GM19240 (cell line): Measurements from ENCODE around the gene AHRR.
"Not testable (repeated sequence)": the region's sequence is repeated elsewhere in the genome, so short reads cannot be mapped to it uniquely, and the experiment has no call there.

Source experiments
- DNase-seq: peaks from one replicate; pipeline ENCODE4 v3.0.0; 2011; ENCODE audit warnings: low spot score; ENCODE audit not compliant: insufficient read length

Gene AHRR

DNA sequence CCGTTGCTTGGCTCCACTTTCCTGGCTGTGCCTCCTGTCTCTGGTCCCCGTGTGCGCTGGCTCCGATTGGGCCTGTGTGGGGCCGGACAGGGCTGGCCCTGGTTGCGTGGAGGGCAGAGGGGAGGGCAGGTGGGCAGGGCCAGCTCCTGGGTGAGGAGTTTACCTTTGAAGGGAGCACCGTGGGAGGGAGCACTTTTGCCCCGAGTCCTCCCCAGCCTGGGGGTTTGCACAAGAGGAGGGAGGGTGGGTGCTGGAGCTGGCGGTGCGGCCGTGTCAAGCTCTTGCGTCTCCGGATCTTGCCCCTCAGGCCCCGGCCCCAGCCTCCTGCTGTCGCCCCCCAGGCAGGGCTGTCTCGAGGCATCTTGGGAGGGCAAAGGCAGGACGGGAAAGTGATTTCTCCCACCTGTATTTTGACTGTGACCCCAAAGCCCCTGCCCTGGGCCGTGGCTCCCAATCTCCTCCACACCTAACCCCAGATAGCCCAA is 73.2 kb downstream of the AHRR start:
- no peak for DNase-seq

DNA sequence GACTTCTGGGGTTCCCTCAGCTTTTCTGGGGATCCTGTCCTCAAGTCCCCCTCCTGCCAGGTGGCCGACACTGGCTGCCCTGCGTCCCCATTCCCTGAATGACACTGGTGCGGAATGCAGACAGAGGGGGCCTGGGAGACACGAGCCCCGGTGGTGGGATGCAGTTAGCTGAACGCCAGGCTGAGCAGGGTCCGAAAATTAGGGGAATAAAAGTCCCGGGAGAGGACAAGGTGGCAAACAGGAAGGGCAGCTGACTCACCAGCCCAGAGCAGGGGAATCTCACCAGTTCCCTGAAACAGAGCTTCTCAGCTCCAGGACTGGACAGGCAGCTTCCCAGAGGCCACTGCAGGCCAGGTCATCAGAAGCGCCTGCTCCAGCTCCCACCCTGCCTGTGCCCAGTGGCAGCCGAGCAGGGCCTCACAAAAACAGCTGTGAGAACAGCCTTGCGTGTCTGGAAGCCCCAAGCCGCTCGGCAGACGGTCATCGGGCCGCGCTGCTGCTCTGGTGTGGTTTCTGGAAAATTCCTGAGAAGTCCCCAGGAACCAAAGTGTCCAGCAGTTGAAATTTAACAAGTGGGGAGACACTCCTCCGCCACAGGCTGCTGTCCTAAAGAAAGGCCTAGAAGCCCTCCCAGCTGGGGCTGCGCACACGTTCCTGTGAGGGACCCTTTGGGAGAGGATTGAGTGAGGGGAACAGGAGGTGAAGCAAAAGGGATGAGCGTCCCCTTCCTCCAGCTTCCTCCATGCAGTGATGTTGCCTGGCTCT is 73.8 kb downstream of the AHRR start:
- DNase-seq, result no peak

DNA sequence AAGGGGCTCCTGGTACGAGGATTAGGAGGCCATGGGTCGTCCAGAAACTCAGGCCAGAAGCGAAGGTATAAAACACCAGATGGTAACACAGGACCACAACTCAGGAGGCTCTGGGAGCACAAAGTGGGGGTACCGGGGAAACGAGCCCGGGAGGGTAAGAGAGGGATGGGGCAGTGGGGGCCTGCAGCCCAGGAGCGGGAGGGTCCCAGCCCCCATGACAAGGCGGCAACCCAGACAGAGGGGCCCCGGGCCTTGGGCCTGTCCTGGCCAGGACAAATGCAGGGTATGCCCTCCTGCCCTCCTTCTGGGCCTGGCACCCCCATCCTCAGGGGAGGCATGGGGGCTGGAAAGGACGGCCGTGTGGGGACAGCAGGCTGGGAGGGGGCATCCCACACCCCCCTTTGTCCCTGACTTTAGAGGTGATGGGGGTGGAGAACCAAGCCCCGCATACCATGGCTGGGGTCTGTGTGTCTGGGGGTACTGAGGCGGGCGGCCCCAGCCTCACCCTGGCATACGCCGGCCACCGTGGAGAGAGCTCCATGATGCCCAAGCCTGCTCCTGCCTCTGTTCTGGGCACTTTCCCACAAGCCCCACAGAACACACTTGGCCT is 74.5 kb downstream of the AHRR start:
- no peak for DNase-seq

DNA sequence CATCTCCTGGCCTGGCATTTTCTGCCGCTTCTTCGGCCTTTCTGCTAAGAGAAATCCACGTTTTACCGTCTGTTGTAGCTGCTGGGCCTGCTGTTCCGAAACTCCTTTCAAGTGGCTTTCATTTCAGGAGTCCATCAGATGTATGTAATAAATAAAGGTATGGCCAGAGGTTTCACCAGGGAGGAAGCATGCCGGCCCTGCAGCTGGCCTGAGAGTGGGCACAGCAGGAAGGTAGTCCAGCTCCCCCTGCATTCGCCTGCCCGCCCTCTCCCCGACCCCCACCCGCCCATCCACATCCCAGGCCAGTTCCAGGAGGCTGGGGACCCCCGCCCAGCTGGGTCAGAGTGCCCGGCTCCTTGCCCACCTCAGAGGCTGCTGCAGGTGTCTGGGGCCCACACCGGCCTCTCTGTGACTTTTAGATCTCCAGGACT is 75.0 kb downstream of the AHRR start:
- no peak for DNase-seq

DNA sequence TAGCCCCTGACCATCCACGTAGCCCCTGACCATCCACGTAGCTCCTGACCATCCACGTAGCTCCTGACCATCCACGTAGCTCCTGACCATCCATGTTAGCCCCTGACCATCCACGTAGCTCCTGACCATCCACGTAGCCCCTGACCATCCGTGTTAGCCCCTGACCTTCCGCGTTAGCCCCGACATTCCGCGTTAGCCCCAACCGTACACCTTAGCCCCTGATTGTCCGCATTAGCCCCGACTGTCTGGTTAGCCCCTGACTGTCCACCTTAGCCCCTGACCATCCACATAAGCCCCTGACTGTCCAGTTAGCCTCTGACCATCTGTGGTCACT is 76.6 kb downstream of the AHRR start:
- DNase-seq, result not testable (repeated sequence)

DNA sequence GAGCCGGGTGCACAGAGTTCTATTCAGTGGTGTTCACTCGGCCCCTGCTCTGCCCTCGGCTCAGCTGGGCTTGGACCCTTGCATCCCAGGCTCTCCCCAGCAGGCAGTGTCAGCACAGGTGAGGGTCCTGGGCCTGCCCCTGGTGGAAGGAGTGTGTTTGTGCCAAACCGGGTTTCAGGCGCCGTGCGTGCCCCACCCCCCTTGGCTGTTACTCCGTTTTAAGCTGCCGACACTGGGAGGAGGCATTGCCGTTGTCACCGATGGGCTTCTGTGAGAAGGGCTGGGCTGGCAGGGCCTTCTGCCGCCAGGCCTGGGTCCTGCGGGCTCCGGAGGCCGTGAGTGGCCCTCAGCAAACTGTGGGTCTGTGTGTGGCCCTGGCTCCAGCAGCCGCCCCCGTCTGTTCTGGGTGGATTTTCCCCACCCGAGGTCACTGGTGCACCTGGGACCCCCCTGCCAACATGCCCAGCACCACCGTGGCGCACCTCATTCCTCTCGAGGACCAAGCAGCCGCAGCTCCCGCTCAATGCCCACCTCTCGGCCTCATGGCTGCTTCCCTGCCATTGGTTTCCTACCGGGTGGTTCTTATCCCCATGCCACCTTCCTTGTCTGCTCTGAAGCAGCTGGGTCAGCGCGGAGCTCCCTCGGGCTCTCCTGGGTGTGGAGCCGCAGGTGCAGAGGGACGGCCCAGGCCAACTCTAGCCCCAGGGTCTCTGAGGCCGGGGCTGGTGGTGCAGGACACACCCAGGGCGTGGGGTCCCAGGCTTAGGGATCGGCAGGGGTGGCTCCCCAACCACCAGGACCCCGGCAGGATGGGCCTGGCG is 77.2 kb downstream of the AHRR start:
- no peak for DNase-seq

DNA sequence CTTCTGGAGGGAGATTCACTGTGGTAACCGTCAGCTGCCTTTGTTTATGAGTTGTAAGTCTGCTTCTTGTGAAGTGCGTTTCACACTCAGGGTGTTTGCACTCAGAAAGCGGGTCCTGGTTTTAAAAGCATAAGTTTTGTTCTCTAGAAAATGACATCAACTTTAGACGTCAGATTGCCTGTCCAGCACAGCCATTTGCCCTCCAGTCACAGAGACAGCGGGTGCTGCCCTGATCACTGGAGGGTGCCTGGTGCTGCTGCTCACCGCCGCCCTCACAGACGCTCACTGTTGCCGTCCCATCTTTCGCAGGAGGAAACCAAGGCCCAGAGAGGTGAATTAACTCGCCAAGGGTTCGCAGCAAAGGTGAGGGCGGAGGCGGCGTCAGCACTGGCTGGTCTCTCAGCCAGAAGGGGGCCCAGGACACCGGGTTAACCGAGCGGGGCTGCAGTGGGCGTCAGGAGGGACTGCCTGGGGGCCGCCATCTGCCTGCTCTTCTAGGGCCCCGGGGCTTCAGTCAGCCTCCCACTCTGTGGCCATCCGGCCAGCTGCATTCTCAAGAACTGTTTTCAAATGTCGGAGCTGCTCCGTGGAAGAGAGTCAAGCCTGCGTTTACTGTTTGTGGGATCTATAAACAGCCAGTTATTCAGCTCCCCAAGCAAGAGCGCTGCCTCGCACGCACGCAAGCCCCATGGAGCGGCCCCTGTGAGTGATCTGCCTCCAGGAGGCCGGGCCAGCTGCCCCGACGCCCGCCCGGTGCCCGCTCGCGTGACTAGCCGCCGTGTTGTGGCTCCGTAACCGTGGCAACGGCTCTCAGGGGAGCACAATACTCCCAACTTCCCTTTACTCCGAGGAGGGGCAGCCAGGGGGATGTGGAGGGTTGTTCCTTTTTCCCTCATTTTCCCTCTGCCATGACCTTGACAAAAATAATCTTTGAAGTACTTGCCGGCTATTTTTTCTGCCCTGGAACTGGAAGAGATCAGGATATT is 78.1 kb downstream of the AHRR start:
- peak; percentile 39 for DNase-seq

DNA sequence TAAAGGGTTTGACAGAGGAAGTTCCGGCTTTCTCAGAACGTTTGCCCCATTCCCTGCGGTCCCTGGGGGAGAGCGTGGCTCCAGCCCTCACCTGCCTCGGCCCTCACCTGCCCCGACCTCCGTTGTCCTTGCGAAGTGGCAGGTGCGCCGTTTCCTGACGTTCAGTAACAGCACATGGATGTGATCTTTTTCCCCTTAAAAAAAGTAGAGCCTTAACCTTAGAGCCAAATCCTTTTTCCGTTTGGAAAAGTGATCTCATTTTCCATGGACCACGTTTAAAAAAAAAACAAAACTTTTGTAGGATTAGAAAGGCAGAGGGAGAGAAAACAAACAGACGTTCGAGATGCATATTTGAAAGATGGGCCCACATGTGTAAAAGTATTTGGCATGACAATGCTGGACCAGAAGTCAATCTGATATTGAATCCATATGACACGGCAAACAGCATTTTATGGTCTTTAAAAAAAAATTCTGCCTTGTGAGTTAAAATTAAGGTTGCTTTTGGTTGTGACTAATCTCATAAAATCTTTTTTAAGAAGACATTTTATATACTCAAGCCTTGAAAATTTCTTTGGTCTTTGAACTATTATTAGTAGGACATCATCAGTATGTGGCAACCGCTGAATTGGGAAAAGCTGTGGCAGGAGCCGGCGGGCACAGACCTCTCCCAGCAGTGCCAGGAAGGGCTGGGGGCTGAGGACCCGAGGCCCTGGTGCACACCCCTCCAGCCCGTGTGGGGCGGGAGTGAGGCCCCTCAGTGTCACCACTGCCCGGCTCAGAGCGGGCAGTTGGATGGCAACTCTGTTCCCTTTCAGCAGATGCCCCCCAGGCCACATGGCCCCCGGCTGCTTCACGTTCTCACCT is 79.0 kb downstream of the AHRR start:
- DNase-seq, result no peak

DNA sequence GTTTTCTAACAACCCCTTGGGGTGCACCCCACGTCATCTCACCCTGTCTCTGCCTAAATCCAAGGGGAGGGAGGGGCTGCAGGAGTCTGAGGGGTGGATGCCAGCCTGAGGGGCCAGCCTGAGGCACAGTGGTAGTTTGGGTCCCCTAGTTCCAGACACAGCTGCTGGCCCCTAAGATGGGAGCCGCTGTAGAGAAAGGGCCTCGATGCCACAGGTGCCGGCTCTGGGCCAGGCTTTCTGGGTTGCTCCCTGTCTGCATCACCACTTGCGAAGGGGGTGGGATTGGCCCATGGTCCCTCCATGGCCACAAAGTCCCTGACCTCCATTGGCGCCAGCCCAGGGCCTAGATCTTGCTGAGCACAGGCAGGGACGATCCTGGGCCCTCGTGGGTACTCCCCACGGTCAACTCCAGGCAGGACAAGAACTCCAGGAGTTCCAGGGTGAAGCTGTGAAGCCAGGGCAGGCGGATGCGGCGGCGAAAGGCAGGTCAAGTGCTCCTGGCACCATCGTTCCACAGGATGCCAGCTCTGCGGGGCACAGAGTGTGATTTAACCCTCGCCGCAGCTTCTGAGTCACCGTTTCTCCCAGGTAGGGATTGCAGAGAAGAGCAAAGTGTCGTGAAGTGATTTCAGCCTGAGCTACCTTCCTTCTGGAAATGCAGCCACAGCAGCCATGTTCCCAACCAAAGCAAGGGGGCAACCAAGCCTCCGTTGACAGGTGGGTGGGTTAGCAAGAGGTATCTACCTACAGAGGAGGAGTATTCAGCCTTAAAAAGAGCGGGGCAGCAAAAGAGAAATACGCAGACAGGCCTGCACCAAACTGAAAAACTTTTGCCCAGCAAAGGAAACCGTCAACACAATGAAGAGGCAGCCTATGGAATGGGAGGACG is 79.9 kb downstream of the AHRR start:
- no peak for DNase-seq

DNA sequence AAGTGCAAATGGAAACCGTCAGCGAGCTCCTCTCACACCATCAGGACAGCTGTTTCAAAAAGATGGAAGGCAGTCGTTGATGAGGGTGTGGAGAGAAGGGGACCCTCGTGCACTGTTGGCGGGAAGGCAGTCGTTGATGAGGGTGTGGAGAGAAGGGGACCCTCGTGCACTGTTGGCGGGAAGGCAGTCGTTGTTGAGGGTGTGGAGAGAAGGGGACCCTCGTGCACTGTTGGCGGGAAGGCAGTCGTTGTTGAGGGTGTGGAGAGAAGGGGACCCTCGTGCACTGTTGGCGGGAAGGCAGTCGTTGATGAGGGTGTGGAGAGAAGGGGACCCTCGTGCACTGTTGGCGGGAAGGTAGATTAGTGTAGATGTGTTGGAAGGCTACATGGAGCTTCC is 80.7 kb downstream of the AHRR start:
- DNase-seq, result not testable (repeated sequence)

DNA sequence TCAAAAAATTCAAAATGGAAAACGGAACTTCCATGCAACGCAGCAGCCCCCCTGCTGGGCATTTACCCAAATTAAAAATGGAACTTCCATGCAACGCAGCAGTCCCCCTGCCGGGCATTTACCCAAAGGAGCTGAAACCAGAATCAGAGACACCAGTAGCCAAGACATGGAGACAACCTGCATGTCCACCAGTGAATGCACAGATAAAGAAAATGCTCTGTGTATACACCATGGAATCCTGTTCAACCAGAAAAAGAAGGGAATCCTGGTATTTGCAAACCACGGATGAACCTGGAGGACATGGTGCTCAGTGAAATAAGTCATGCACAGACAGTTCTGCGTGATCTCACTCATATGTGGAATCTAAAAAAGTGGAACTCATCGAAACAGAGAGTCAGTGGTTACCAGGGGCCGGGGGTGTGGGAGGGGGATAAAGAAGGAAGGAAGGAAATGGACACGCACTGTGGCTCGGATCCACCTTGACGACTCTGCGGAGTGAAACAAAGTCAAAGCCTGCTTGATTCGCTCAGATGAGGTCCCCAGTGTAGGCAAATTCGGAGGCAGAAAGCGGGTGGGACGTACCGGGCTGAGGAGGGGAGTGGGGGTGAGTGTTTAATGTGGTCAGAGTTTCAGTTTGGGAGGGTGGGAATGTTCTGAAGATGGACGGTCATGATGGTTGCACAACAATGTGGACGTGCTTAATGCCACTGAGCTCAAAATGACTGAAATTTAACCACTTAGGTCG is 81.3 kb downstream of the AHRR start:
- peak; percentile 51 for DNase-seq

DNA sequence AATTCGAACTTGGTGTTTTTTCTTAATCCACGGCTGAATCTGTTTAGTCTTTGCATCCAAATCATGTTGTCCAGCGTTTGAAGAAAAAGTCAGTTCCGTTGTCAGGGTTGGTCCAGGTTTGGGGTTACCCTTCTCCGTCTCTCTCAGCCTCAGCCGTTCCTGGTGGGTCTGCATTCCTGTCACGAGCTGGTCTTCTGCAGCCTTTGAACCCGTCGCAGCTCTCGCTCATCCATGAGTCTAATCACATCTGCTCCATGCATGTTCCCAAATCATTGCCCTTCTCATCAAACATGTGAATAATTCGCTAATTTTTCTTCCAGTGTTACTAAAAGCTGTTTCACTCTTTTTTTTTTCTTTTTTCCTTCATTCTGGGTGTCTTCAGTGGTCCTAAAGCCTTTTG is 82.5 kb downstream of the AHRR start:
- no peak for DNase-seq

DNA sequence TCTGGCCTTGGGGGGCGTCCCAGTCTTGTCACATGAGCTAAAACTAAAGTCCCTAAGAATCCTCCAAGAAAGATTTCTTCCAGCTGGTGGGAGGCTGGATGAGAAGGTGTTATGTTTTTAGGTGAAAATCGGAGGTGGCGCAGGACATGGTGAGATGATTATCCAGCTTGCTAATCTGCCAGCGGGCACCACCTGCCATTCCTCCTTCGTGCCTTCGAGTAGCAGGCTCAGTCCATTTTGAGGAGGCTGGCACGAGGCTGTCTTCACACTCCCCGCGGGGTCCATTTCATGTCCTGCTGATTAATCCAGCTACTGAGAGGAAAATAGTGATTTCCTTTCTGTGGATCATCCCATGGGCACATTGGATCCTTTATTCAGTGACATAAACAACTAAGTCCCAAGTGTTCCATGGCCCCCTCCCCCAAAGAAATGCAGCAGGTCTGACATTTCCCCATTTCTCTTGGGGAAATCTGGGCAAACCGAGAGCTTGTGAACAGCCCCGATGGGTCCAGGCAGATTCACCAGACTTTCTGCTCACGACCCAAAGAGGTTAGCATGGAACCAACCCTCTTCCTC is 83.2 kb downstream of the AHRR start:
- no peak for DNase-seq

DNA sequence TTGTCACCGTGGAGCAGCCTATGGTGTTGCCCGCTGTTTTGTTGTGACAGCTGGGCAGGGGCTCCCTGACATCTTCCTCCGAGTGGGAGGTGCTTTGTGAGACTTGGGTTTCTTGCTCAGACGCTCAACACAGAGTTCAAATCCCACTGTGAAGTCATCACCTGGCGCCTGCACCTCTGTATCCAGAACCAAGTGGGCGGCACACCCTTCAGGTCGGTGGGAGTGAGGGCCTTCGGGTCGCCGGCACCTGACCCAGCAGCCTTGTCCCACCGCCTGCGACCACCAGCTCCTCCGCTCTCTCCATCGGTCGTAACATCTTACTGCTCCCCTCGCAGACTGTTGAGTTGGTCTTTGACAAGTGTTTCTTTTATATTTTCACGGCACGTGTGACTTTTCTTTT is 83.9 kb downstream of the AHRR start:
- no peak for DNase-seq

DNA sequence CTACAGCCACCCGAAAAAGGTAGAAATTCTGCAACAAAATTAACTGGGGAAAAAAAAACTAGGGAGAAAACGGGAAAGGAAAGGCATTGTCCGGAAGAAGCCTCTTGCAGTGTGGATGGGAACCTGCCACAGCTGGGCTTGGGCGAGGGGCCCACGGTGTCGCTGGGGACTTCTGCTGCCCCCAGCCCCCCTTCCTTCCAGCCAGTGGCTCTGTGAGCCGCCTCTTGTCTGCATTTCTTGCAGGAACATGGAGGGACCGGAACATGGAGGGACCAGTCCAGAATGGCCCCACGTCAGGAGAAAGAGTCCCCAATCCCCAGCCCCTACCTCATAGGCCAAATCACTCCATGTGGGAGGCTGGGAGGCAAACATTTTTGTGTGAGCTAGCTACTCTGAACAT is 84.5 kb downstream of the AHRR start:
- DNase-seq, result no peak

DNA sequence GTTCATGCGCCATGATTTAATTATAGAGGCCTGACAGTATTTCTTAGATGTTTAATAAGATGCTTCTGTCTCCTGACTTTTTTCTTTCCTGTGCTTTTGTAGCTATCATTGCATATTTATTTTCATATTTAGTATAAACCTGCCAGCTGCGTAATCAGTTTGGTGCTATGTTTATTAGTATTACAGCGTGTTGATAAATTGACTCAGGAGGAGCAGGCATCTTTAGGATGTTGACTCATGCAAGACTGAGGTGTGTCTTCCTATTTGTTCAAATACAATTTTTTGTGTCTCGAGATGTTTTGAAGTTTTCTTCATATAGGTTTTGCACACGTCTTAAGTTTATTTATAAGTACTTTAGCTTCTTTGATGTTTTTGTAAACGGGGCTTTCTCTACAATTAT is 85.5 kb downstream of the AHRR start:
- no peak for DNase-seq

DNA sequence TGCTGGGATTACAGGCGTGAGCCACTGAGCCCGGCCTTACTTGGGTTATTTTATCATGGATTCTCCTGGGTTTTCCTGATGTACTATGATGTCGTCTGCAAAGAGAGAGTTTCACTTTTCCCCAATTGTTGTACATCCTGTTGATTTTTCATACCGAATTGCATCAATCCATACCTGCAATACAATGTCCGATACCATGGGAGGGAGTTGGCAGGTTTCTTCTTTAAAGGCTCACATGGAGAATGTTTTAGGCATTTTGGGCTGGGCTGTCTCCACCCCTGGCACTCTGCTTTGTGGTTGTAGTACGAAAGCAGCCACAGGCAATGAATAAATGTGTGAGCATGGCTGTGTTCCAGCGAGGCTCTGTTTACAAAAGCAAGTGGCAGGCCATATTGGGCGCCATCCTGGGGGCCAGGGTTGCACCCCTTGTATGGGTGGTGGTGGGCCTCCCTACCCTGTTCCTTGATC is 86.3 kb downstream of the AHRR start:
- no peak for DNase-seq

DNA sequence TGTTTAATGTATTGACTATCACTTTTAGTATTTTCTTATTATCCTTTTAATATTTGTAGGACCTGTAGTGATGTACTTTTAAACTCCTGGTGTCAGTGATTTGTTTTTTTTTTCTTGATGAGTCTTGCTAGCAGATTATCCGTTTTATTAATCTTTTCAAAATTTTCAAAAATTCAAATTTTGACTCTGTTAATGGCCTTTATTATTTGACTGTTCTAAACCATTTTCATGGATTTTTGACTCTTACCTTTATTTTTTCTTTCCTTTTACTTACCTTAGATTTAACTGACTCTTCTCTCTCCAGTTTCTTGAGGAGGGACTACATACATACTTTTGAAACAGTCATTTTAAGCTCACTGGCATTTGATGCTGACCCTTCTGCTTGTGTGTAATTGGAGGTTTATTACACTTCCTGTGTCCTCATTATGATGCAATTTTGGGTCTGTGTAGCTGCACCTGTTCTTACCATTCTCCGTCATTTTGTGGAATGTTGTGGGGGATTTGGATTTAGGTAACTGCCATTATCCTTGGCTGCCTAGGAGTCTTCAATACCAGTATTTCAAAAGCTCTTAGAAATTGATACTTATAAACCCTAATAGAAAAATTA is 89.5 kb downstream of the AHRR start:
- DNase-seq, result no peak
